Right forelimb (tissue), 1 donor: ENCODE data around the gene ATP6AP1.

Source experiments
- DNase-seq: peaks from one replicate; pipeline ENCODE4 v3.0.0-alpha.2; 2018

ATP6AP1 gene

DNA sequence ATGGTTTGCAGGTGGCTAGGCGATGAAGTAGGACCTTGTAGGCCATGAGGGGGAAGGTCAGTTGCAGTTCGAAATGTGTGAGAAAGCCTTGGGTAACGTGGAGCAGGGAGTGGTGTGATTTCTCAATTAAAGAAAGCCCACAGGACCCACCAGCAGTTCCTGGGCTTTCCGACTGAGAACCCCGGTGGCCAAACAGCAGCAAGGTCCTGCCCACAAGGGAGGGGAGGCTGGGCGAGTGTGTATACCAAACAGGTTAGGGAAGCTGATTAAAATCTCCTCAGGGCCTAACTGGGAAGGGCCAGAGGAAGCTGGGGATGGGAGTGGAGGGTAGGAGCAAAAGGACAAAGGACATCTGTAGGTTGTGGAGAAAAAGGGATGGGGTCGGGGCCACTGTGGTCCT is 2.4 kb downstream of the ATP6AP1 start:
- DNase-seq = no peak

DNA sequence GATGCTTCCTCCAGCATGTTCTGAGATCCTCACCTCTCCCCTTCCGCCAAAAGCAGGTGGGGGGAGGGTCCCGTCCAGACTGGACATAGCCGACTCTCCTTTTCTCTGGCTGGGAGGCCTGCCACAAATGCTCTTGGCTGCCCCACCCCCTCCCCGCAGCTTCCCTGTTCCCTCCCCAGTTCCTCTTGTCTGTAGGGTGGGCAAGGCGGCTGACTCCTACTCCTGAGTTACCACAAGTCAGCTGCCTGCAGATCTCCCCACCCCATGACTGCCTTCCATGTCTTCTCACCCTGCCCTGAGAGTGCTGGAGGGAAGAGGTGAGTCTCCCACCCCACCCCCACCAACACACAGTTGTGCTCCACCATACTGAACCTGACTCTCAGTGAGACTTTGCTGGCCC is 2.9 kb downstream of the ATP6AP1 start:
- DNase-seq = no peak

DNA sequence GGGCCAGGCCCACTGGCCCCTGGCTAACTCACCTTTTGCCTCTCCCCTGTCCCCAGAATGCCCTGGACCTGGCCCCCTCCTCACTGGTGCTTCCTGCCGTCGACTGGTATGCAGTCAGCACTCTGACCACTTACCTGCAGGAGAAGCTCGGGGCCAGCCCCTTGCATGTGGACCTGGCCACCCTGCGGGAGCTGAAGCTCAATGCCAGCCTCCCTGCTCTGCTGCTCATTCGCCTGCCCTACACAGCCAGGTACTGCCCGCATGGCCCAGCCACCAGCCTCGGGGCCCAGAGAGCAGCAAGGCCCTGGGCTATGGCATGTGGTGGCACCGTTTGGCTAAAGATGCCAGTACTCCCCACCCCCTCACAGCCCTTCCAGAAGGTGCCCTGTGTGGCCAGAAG is 3.7 kb downstream of the ATP6AP1 start:
- no peak for DNase-seq

DNA sequence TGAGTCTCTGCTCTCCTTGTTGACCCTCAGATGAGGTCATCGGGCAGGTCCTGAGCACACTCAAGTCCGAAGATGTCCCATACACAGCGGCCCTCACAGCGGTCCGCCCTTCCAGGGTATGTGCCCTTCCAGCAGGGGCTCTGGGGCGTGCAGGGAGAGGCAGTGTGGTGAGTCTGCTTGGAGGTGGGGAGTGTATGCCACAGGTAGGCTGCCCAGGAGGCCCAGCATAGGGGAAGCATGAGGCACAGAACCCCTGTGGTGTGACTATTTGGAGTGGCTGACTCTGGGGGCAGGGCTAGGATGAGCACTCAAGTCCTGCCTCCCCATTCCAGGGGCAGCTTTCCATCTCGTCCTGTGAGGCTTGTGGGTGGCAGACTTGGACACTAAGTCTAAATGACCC is 5.1 kb downstream of the ATP6AP1 start:
- no peak for DNase-seq

DNA sequence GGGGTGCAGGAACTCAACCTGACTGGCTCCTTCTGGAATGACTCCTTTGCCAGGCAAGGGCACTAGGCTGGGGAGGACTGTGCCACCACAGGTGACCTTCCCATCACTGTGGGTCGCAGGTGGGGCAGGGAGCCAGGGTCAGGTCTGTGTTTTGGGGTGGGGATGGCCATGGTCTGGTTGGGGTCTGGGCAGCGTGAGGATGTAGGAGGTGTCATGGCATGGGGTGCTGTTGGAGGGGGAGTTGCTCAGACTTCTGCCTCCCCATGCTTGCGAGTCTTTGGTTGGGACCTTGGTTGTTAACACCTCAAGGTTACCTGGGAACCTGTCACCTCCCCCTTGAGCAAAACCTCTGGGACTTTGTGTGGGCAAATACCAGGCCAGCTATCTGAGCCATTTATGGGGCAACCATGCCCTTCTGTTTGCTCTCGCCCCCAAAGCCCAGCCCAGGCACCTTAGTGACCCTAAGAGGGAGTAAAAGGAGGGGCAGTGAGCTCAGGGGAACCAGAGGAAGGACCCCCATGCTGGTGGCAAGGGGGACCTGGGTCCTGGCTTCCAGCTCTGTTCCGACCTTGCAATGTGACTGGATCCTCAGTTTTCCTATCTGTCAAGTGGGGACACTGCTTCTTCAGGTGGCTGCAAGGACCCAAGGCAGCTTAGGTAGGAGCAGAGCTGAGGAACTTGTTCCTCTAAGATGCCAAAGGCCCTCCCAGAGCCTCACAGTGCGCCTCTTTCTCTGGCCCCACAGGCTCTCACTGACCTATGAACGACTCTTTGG is 6.1 kb downstream of the ATP6AP1 start:
- DNase-seq = no peak

DNA sequence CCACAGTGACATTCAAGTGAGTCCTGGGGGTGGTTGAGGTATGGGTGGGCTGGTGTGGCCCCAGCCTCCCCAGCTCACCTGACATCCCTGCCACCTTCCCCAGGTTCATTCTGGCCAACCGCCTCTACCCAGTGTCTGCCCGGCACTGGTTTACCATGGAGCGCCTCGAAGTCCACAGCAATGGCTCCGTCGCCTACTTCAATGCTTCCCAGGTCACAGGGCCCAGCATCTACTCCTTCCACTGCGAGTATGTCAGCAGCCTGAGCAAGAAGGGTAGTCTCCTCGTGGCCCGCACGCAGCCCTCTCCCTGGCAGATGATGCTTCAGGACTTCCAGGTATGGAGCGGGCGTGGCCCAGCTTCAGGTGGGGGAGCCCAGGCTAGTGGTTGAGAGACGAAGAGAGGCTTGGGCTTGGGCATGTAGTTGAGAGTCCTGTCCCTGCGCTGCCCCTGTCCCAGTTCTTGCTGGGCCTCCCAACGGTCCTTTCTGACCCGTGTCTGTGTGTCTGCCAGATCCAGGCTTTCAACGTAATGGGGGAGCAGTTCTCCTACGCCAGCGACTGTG is 6.8 kb downstream of the ATP6AP1 start:
- no peak for DNase-seq

DNA sequence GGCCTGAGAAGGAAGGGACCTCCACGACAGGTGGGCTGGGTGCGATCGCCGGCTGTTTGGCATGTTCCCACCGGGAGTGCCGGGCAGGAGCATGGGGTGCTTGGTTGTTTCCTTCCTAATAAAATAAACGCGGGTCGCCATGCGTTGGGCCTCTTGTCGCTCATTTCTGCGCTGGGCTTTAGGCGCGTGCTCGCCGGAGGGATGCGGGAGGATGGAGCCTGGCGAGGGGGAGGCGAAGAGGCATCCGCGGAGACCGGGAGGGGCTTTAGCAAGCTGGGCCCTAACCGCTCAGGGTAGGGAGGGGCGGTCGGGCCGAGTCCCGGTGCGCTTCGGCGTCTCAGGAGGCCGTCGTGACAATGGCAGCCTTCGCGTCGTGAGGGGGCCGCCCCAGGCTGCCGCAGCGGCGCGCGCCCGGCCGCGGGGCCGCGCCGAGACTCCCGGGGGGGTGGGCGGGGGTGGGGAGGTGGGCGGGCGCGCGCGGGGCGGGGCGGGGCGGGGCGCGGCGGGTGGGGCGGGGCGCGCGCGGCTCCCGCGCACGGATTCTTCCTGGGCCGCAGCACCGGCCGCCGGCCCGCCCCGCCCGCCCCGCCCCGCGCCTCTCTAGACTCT is 8.0 kb downstream of the ATP6AP1 start:
- peak; percentile 55 for DNase-seq

DNA sequence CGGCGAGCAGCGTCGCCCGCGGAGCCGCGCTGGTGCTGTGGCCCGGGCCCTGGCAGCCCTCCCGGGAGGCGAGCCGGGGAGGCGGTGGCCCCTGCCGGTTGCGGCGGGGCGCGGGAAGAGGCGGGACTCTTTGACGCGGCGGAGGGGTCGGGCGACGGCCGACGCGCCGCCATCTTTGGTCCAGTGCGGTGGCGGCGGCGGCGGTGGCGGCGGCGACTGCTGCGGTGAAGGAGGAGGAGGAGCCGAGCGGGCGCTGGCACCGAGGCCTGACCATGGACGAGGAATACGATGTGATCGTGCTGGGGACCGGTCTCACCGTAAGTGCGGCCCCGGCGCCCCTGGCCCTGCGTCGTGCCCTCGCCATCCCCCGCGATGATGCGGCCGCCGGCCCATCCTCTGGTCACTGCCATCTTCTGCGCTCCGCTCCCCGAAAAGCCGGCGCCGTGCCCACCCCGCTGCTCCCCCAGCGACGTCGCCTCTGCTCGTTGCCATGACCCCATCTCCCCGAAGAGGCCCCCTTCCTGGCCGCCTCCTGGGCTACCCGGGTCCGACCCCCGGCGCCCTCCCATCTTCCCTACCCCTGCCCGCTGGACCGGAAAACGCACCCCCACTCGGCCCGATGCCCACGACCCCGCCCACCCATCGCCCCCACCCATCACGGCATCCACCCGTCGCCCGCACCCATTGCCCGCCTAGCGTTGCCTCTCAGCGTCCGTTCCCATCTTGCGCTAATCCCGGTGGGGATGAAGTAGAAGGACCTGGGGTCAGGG is 8.7 kb downstream of the ATP6AP1 start, which contains the start of gene GDI1:
Gene GDI1, plus strand, starts transcription at position 172 of the 770 bp plus-strand sequence. Its CDS starts 101 bp downstream, at position 273.
- peak; percentile 61 for DNase-seq

DNA sequence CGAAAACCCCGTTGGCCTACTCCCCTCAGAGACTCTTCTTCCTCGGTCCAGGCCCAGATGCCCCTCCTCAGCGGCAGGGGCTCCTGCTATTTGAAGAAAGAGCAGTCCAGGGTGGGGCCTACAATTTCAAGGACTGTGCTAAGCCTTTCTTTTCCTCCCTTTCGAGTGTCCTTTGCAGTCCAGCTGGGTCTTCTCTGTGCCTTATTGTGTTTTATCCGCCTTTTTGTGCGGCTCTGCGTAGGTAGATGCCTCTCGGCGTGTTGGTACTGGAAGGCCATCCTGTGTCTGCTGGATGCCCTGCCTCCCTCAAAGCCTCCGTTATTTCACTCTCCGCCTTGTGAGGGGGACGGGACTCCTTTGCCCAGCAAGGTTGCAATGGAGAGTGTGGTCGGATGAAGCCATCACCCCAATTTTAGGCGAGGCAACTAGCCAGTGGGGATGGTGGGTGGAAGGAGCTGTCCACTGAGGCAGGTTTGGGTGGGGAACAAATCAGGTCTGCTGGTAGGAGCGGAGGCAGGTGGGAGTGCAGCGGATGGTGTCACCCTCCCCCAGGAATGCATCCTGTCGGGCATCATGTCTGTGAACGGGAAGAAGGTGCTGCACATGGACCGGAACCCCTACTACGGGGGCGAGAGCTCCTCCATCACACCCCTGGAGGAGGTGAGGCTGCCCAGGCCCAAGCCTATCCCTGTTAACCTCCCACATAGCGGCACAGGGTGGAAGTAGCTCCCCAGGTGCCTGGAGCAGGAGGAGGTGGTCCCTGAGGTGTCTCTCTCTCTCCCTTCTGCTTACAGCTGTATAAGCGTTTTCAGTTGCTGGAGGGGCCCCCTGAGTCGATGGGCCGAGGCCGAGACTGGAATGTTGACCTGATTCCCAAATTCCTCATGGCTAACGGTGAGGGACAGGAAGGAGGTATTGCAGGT is 9.8 kb downstream of the ATP6AP1 start:
- DNase-seq = no peak

DNA sequence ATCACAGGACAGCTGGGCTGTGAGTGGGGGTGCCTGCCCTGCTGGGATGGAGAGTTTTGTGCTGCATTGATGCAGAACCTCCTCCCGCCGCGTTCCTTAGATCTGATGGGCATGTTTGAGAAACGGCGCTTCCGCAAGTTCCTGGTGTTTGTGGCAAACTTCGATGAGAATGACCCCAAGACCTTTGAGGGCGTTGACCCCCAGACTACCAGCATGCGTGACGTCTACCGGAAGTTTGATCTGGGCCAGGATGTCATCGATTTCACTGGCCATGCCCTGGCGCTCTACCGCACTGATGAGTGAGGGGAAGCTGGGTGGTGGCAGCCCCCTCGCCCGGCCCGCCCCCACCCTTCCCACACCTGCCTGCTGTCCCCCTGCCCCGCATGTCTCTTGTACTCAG is 11.4 kb downstream of the ATP6AP1 start:
- DNase-seq = no peak

DNA sequence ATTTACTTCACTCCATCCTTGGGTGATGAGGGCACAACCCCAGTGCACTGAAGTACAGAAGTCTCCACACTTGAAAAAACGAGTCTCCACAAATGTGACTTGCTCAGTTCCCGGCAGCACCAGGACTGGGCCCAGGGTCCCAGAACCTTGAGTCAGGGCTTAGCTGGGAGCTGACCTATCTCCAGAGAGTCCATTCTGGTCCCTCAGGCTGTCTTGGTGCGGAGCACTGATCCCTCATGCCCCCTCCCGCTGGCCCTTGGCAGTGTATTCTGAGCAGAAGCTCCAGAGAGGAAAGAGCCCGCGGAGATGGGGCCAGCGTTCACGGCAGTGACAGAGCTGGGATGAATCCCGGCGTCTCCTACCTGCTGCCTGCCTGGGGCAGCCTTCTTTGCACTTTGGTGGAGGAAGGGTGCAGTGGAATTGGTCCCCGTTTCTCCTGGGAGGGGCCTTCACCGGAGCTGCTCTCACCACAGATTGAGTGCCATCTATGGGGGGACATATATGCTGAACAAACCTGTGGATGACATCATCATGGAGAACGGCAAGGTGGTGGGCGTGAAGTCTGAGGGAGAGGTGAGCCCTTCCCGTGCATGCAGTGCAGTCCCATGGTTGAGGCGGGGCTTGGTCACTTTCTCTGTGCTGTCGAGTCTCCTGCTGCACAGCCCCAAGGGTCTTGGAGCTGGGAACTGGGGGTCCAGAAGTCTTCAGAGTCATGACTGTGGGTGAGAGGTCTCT is 12.3 kb downstream of the ATP6AP1 start:
- no peak for DNase-seq

DNA sequence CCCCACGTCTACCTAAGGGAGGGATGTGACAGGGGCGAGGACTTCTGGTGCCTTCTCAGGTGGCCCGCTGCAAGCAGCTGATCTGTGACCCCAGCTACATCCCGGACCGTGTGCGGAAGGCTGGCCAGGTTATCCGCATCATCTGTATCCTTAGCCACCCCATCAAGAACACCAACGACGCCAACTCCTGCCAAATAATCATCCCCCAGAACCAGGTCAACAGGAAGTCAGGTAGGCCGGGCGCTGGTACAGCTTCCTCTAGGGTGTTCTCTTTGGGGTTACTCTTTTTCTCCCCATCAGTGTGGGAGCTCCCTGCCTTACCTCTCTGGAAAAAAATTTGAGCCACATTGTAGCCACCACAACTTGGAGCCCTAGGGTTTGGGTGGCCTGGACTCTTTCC is 13.1 kb downstream of the ATP6AP1 start:
- no peak for DNase-seq

DNA sequence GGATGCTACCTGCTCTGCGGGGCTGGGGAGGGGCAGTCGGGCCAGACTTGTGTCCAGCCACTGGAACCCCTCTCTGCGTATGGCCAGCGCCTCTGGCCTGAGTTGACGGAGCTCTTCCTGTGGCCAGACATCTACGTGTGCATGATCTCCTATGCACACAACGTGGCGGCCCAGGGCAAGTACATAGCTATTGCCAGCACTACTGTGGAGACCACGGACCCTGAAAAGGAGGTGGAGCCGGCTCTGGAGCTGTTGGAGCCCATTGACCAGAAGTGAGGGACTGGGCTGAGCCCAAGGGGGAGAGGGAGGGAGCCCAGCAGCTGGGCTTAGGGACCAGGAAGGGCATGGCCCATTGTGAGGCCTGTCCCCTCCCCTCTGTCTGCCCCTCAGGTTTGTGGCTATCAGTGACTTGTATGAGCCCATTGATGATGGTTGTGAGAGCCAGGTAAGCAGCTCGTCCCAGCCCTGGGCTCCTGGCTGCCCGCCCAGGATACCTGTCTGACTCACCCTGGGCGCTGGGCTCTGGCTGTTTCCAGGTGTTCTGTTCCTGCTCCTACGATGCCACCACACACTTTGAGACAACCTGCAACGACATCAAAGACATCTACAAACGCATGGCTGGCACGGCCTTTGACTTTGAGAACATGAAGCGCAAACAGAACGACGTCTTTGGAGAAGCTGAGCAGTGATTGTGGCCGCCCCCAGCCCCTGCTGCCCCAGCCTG is 13.7 kb downstream of the ATP6AP1 start:
- no peak for DNase-seq

DNA sequence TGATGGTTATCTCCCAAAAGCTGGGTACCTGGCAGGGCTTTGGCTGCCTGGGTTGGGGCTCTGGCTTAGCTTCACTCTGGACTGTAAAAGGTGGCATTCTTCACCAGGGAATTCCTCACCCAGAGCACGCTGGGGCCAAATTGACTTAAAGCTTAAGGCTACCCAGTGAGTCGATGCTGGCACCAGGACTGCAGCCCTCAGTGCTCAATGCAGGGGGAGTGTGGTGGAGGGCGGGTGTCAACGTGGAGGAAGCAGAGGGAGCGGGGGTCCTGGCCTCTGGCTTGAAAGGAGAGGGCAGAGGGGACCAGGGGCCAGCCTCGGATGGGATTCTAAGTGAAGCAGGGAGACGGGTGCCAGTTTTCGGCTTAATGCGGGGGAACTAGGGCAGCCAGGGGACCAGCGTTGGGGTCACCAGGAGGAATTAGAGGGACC is 15.0 kb downstream of the ATP6AP1 start:
- DNase-seq = no peak

DNA sequence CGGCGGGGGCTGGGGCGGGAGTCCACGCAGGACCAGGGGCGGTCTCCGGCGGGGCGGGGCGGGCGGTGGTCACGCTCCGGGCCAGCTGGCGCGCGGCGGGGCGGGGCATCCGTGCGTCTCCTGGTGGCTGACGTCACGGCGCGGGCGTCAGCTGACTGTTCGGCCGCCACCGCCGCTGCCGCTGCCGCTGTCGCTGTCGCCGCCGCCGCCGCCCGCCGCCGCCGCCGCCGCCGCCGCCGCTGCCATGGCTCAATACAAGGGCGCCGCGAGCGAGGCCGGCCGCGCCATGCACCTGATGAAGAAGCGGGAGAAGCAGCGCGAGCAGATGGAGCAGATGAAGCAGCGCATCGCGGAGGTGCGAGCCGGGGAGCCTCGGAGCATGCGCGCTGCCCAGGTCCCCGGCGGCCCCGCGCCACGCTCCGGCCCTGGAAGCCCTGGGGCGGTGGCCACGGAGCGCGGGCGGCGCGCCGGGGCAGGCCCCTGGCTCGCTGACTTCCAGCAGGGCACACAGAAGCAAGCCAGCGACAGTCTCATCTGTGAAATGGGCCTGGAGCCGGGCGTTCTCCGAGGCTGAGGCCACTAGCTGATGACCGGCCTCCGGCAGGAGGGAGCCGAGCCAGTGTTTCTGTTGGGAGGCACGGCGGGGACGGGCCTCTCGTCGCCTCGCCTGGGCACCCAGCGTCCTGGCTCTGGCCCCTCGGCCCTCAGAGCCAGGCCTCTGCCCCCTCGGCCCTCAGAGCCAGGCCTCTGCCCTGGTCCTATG is 15.7 kb downstream of the ATP6AP1 start, which contains the start of gene FAM50A:
Gene FAM50A, plus strand, starts transcription at position 150 of the 763 bp plus-strand sequence. Its CDS starts 95 bp downstream, at position 245.
- peak; percentile 81 for DNase-seq

DNA sequence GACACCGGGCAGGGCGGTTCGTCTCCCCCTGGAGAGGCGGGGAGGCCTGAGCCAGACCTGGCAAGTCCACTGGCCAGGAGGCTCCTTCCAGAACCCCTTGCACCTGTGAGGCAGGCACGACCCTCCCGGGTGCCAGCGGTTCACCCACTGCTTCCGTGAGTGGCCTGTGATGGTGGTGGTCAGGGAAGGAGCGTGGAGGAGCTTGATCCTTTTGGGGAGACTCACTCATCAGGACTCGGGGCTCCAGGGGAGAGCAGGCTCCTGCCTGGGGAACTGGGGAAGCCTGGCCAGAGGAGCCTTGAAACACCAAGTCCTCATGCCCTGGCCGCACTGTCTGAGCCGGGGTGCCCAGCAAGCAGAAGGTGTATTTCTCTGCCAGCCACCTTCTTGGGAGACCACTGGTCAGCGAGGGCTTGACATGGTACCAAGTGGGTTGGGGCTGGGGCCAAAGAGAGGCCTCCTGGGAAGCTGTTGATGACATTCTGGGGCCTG is 16.3 kb downstream of the ATP6AP1 start:
- no peak for DNase-seq

DNA sequence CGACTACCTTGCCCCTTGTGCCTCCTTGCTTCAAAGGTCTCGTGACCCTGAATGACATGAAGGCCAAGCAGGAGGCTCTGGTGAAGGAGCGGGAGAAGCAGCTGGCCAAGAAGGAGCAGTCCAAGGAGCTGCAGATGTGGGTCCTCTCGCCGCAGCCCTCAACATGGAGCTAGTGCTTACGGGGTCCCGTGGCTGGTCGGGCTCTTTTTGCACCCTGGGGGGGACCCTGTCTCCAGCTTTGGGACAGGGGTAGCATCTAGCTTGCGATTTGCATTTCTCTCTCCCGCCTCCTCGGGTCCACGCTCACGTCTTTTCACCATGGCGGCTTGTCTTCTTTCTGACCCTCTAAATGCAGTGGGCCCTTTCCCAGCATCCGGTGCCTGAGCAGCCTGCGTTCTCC is 17.3 kb downstream of the ATP6AP1 start:
- no peak for DNase-seq

DNA sequence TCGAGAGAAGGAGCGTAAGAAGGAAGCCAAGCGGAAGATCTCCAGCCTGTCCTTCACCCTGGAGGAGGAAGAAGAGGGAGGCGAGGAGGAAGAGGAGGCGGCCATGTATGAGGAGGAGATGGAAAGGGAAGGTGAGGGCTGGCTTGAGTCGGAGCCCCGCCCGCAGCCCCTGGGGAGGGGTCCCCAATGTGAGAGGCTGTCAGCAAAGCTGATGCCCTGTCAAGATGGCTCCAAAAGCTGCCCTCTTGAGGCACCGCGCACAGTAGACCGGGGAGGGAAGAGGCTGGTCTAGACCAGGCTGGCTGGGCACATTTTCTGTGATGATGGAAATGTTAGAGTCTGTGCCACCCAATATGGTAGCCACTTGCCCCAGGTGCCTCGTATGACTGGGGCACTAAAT is 18.0 kb downstream of the ATP6AP1 start:
- DNase-seq = no peak

DNA sequence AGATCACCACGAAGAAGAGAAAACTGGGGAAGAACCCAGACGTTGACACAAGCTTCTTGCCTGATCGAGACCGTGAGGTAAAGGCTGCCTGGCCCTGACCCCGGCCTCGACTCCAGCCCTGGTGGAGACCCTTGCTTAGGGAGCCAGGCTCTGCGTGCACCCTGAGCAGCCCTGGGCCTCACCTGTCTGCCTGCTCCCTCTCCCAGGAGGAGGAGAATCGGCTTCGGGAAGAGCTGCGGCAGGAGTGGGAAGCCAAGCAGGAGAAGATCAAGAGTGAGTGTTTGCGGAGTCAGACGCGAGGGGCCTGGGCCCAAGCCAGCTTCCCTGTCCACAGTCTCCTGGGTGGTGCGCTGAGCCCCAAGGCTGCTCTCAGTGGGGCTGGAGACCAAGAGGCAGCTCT is 20.0 kb downstream of the ATP6AP1 start:
- no peak for DNase-seq

DNA sequence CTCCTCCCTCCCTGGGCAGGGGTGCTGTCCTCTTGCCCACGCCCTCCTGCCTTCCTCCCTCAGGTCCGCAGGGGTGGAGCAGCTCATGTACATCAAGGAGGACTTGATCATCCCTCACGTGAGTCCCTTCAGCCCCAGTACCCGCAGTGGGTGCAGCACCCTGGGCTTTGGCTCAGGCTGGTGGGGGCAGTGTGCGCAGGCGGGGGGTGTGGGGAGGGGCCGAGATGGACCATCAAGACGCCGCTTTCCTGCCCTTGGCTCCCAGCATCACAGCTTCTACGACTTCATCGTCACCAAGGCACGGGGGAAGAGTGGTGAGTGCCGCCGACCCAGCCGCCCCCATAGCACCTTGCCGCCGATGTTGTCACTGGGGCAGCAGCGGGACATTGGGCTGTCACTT is 21.1 kb downstream of the ATP6AP1 start:
- no peak for DNase-seq
